Smooth muscle cell (in vitro differentiated cells): Measurements from ENCODE around the gene CATSPER1. TPM values are rescaled to one million over a fixed set of nuclear protein-coding genes. Genes with fewer than 3 reads are reported as not detected.

Experiments
- DNase-seq: peaks from one replicate; lab custom pipeline; 2025; ENCODE audit not compliant: unreplicated experiment; lab: John Stamatoyannopoulos, UW
- H2AFZ ChIP-seq: fragments of 200-600 bp; sonication (generic); 2 replicates; pipeline ENCODE4 v1.6.0; 2016; ENCODE audit warnings: antibody characterized with exemption, low read depth, mild to moderate bottlenecking
- H3F3A ChIP-seq: fragments of 200-600 bp; sonication (generic); 2 replicates; pipeline ENCODE4 v1.6.0; 2017; ENCODE audit warnings: antibody characterized with exemption, low read depth
- H3K27ac ChIP-seq: fragments of 200-600 bp; sonication (generic); 2 replicates; pipeline ENCODE4 v1.5.1; 2016; ENCODE audit warnings: low read depth, mild to moderate bottlenecking
- H3K27me3 ChIP-seq: fragments of 200-600 bp; sonication (generic); 2 replicates; pipeline ENCODE4 v1.6.1; 2016; ENCODE audit warnings: low read depth, mild to moderate bottlenecking
- H3K36me3 ChIP-seq: fragments of 200-600 bp; sonication (generic); 2 replicates; pipeline ENCODE4 v1.5.1; 2016; ENCODE audit warnings: low read depth
- H3K4me1 ChIP-seq: fragments of 200-600 bp; sonication (generic); 2 replicates; pipeline ENCODE4 v1.5.1; 2016; ENCODE audit warnings: low read depth
- H3K4me2 ChIP-seq: fragments of 200-600 bp; sonication (generic); 2 replicates; pipeline ENCODE4 v1.6.0; 2016; ENCODE audit warnings: mild to moderate bottlenecking
- H3K4me3 ChIP-seq: fragments of 200-600 bp; sonication (generic); 2 replicates; pipeline ENCODE4 v1.5.1; 2016; ENCODE audit warnings: mild to moderate bottlenecking
- H3K79me2 ChIP-seq: fragments of 200-600 bp; sonication (generic); 2 replicates; pipeline ENCODE4 v1.6.0; 2016; ENCODE audit warnings: low read depth, mild to moderate bottlenecking
- H3K9ac ChIP-seq: fragments of 200-600 bp; sonication (generic); 2 replicates; pipeline ENCODE4 v1.6.0; 2016; ENCODE audit warnings: low read depth
- H3K9me3 ChIP-seq: fragments of 200-600 bp; sonication (generic); replicated peaks from 2 replicates; pipeline ENCODE4 v1.5.1; 2016; ENCODE audit warnings: low read depth
- H4K20me1 ChIP-seq: fragments of 200-600 bp; sonication (generic); 2 replicates; pipeline ENCODE4 v1.6.0; 2016; ENCODE audit warnings: low read depth
- WGBS: methylation state at CpG from one replicate; pipeline ENCODE4 v1.1.7; 2016; ENCODE audit warnings: low lambda C conversion rate; 5-methylcytosine and 5-hydroxymethylcytosine counted together
- polyA plus RNA-seq: library from polyadenylated mRNA; unstranded; fragments of >200 nt; fragmentation: Nextera tagmentation; extraction: Ambion mirVana; gene quantifications from 2 replicates; pipeline ENCODE4 v1.2.1, GENCODE V29; 2016
- total RNA-seq: library from RNA; depleted of rRNA; stranded (reverse); fragments of >200 nt; gene quantifications from 2 replicates; pipeline ENCODE4 v1.2.3, GENCODE V29; 2014
- TF ChIP-seq, protein P1 (sequence below): fragments of 200-600 bp; sonication (generic); IDR thresholded peaks from 2 replicates; pipeline ENCODE4 v1.5.1; 2017; ENCODE audit warnings: borderline replicate concordance, mild to moderate bottlenecking, antibody characterized with exemption; ENCODE audit not compliant: insufficient read depth, poor library complexity, severe bottlenecking

Gene CATSPER1
- total and polyA plus RNA-seq, 2 experiments from 2014 or later, result 0.55 TPM; not detected in 1

DNA sequence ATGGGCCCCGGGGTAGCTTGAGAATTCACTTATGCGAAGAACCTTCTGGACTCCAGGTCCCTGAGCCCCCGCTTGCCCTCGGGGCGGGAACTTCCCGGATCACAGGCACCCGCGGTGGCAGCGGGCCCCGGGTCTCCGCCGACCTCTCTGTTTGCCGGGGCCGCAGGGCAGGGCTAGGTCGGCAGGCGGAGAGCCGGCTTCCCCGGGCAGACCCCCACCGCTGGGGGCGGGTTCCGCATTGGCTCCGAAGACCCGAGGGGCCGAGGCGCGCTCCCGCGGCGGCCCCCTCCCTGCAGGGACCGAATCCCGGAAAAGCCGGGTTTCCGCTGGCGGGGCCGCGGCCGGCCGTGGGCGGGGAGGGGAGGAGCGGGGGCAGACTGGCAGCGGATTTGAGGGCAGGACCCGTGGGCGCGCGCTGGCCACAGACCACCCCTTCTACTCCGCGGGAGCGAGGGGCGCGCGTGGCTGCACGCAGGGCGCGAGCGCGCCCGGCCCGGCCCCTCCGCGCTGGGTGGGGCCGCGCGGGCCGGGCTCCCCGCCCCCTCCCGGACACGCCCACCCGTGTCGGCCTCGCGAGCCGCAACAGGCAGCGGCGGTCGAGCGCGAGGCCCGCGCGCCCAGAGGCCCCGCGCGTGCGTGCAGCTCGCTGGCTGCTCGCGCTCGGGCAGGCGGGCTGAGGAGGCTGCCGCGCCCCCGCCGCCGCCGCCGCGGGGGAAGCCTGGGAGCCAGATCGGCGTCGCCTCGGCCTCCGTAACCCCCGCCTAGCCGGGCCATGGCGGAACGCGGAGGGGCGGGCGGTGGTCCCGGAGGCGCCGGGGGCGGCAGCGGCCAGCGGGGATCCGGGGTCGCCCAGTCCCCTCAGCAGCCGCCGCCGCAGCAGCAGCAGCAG lies 43.7 kb upstream of the CATSPER1 start, which contains the start of gene PACS1:
PACS1 (plus strand) TSS at position 558 of the 889 bp plus-strand sequence; CDS start at position 773, 215 bp downstream.
- WGBS, result 2% methylated on average over 36 of the region's 120 CpGs
- H3K4me1 ChIP-seq, result peaks cover 13% of the 10 kb centered on the region
- peak within 1 kb of the TSS; percentile 76 for H3K9ac ChIP-seq
- peak; percentile 68 for DNase-seq
- peak within 1 kb of the TSS; percentile 89 for H3K27ac ChIP-seq
- peaks cover 28% of the 10 kb centered on the region for H3F3A ChIP-seq
- no peaks in the 10 kb centered on the region for H3K27me3 ChIP-seq
- H3K36me3 ChIP-seq, result no peaks in the 10 kb centered on the region
- TF ChIP-seq, protein P1, sequence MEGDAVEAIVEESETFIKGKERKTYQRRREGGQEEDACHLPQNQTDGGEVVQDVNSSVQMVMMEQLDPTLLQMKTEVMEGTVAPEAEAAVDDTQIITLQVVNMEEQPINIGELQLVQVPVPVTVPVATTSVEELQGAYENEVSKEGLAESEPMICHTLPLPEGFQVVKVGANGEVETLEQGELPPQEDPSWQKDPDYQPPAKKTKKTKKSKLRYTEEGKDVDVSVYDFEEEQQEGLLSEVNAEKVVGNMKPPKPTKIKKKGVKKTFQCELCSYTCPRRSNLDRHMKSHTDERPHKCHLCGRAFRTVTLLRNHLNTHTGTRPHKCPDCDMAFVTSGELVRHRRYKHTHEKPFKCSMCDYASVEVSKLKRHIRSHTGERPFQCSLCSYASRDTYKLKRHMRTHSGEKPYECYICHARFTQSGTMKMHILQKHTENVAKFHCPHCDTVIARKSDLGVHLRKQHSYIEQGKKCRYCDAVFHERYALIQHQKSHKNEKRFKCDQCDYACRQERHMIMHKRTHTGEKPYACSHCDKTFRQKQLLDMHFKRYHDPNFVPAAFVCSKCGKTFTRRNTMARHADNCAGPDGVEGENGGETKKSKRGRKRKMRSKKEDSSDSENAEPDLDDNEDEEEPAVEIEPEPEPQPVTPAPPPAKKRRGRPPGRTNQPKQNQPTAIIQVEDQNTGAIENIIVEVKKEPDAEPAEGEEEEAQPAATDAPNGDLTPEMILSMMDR, result no peak
- H3K9me3 ChIP-seq, result no peaks in the 10 kb centered on the region
- H2AFZ ChIP-seq, result no peak within 1 kb of the TSS
- H4K20me1 ChIP-seq, result peaks cover 60% of the 10 kb centered on the region
- H3K4me3 ChIP-seq, result peak within 1 kb of the TSS; percentile 70
- H3K79me2 ChIP-seq, result peaks cover 58% of the 10 kb centered on the region
- H3K4me2 ChIP-seq, result peak within 1 kb of the TSS; percentile 94

DNA sequence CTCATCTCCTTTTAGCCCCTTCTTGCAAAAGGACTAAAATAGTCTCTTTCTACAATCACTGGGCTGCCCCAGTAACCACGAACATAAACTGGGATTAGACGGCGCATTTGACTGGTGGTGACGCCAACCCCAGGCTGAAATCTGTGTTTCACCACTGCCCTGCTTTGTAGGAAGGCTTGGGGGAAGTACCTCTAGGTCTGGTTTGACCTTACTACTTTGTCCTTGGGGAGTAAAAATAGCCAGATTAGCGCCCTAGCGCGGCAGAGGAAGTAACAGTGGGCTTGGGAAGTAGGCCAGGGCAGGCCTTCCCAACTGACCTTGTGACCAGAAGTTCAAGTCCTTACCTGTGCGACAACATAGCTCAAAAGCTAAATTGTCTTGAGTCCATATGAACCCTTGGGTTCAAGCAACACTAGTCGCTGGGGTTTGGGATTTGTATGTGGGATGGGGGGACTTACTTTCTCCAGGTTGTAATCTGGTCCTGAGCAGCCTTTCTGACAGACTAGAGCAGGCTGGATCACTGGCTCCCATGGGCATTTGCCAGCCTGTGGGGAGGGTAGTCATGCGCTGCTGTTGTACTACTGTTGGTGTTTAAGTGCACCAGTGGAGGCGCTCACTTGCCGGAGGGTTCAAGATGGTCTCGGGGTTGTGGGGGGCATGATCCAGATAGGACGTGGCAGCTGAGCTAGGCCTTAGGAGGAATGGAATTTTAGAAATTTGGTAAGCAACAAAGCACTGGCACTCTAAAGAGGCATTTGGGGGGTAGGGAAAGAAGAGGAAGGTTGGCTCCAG lies 42.8 kb upstream of the CATSPER1 start:
- peak overlapping the region; percentile 40 for H3K4me3 ChIP-seq
- no peak overlapping the region for H2AFZ ChIP-seq
- peaks cover 13% of the 10 kb centered on the region for H3K4me1 ChIP-seq
- no peaks in the 10 kb centered on the region for H3K36me3 ChIP-seq
- H3K79me2 ChIP-seq, result peaks cover 57% of the 10 kb centered on the region
- no peaks in the 10 kb centered on the region for H3K9me3 ChIP-seq
- WGBS, result 36% methylated on average over 14 of the region's 14 CpGs
- no peaks in the 10 kb centered on the region for H3K27me3 ChIP-seq
- H3K4me2 ChIP-seq, result peak overlapping the region; percentile 80
- peak overlapping the region; percentile 89 for H3K27ac ChIP-seq
- peaks cover 34% of the 10 kb centered on the region for H3F3A ChIP-seq
- H3K9ac ChIP-seq, result peak overlapping the region; percentile 71
- peak; percentile 40 for DNase-seq
- H4K20me1 ChIP-seq, result peaks cover 58% of the 10 kb centered on the region
- TF ChIP-seq, protein P1, result no peak

DNA sequence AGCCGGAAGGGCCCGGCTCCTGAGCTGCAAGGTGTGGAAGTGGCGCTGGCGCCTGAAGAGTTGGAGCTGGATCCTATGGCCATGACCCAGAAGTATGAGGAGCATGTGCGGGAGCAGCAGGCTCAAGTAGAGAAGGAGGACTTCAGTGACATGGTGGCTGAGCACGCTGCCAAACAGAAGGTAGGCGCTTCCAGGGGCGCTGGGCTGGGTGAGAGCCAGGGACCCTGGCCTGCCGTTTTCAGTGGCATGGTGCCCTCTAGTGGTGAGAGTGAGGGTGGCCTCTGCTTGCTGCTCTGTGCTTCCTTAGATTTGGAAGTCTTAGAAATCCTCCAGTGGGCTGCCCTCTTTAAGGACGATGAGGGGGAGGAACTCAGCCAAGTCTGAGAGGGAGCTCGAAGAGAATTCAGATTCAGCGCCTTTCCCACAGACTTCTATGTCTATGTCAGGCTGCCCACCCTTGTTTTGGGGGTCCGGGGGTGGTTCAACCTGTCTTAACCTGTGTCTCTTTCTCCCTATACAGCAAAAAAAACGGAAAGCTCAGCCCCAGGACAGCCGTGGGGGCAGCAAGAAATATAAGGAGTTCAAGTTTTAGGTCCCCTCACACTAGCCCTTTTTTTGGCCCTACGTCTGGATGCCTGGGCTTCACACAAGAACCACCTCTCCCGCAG lies 42.0 kb upstream of the CATSPER1 start:
- peaks cover 57% of the 10 kb centered on the region for H3K79me2 ChIP-seq
- peak overlapping the region; percentile 89 for H3K27ac ChIP-seq
- H3F3A ChIP-seq, result peaks cover 34% of the 10 kb centered on the region
- peaks cover 13% of the 10 kb centered on the region for H3K4me1 ChIP-seq
- no peaks in the 10 kb centered on the region for H3K9me3 ChIP-seq
- H3K4me2 ChIP-seq, result peak overlapping the region; percentile 71
- H3K4me3 ChIP-seq, result no peak overlapping the region
- no peak overlapping the region for H2AFZ ChIP-seq
- peaks cover 57% of the 10 kb centered on the region for H4K20me1 ChIP-seq
- peak overlapping the region; percentile 64 for H3K9ac ChIP-seq
- 54% methylated on average over 17 of the region's 17 CpGs for WGBS
- TF ChIP-seq, protein P1, result peak; percentile 93
- peak; percentile 39 for DNase-seq
- H3K36me3 ChIP-seq, result peaks cover 5% of the 10 kb centered on the region
- H3K27me3 ChIP-seq, result no peaks in the 10 kb centered on the region
